ENCODE results near the gene CFAP74. TPM values are rescaled to one million over a fixed set of nuclear protein-coding genes. Genes with fewer than 3 reads are reported as not detected.

Gene CFAP74
- polyA plus RNA-seq, 1 donor from 2014 or later, result 0.22 TPM

- Histone ChIP-seq H2AFZ (ENCODE audit: low read depth, low read length) (no peak overlapping the region), H4K20me1 (ENCODE audit: insufficient read depth) (no peaks in the 10 kb centered on the region), H3K27me3 (ENCODE audit: insufficient read depth, low read depth, low read length) (no peaks in the 10 kb centered on the region), H3K9me3 (ENCODE audit: low read length) (no peaks in the 10 kb centered on the region), H3K4me2 (ENCODE audit: low read length) (no peak overlapping the region), H3K9me2 (ENCODE audit: insufficient read depth, low read length) (no peaks in the 10 kb centered on the region), H3K4me3 (ENCODE audit: low read length) (no peak overlapping the region), H3K36me3 (ENCODE audit: insufficient read depth, low read length) (no peaks in the 10 kb centered on the region), H3K27ac (ENCODE audit: low read length) (no peak overlapping the region), H3F3A (ENCODE audit: insufficient read depth, low read length, poor library complexity, severe bottlenecking) (no peaks in the 10 kb centered on the region), H3K9ac (ENCODE audit: low read length) (no peak overlapping the region), H3K79me2 (replicated peaks; ENCODE audit: insufficient read depth, low read length) (no peaks in the 10 kb centered on the region)
- TF ChIP-seq POLR2AphosphoS5 (IDR thresholded peaks at IDR 0.05), result no peak
- no peak for TF ChIP-seq TAF1 (IDR thresholded peaks at IDR 0.05; ENCODE audit: low read depth)
- TF ChIP-seq EP300 (conservative IDR thresholded peaks at IDR 0.05; ENCODE audit: poor library complexity, severe bottlenecking), result no peak
- TF ChIP-seq CTCF (IDR thresholded peaks at IDR 0.05; ENCODE audit: poor library complexity, severe bottlenecking), result no peak
- no peak for TF ChIP-seq REST (IDR thresholded peaks at IDR 0.05; ENCODE audit: borderline replicate concordance)
- no peak for TF ChIP-seq RAD21 (conservative IDR thresholded peaks at IDR 0.05)
- no peak for TF ChIP-seq SMC3 (conservative IDR thresholded peaks at IDR 0.05; ENCODE audit: poor library complexity)
- TF ChIP-seq EZH2 (IDR thresholded peaks at IDR 0.05; ENCODE audit: borderline replicate concordance, insufficient read depth, low read length, poor library complexity, severe bottlenecking), result no peak
- no peak for TF ChIP-seq MXI1 (conservative IDR thresholded peaks at IDR 0.05; ENCODE audit: poor library complexity, severe bottlenecking)
Observed at GRCh38 chr1:1954015-1954414, 49.6 kb downstream of the CFAP74 start.

GRCh38 chr1:1950940-1951339, 52.6 kb downstream of the CFAP74 start:
- H3K4me2 ChIP-seq (ENCODE audit: low read length), result no peak overlapping the region
- H2AFZ ChIP-seq (ENCODE audit: low read depth, low read length), result no peak overlapping the region
- no peaks in the 10 kb centered on the region for H3K9me3 ChIP-seq (ENCODE audit: low read length)
- H4K20me1 ChIP-seq (ENCODE audit: insufficient read depth), result no peaks in the 10 kb centered on the region
- H3K4me3 ChIP-seq (ENCODE audit: low read length), result no peak overlapping the region
- H3K9ac ChIP-seq (ENCODE audit: low read length), result no peak overlapping the region
- no peaks in the 10 kb centered on the region for H3F3A ChIP-seq (ENCODE audit: insufficient read depth, low read length, poor library complexity, severe bottlenecking)
- H3K27me3 ChIP-seq (ENCODE audit: insufficient read depth, low read depth, low read length), result no peaks in the 10 kb centered on the region
- no peak overlapping the region for H3K27ac ChIP-seq (ENCODE audit: low read length)
- H3K9me2 ChIP-seq (ENCODE audit: insufficient read depth, low read length), result no peaks in the 10 kb centered on the region
- no peaks in the 10 kb centered on the region for H3K36me3 ChIP-seq (ENCODE audit: insufficient read depth, low read length)
- no peaks in the 10 kb centered on the region for H3K79me2 ChIP-seq (replicated peaks; ENCODE audit: insufficient read depth, low read length)
- no peak for TF ChIP-seq POLR2AphosphoS5 (IDR thresholded peaks at IDR 0.05)
- no peak for TF ChIP-seq MXI1 (conservative IDR thresholded peaks at IDR 0.05; ENCODE audit: poor library complexity, severe bottlenecking)
- TF ChIP-seq EP300 (conservative IDR thresholded peaks at IDR 0.05; ENCODE audit: poor library complexity, severe bottlenecking), result no peak
- TF ChIP-seq REST (IDR thresholded peaks at IDR 0.05; ENCODE audit: borderline replicate concordance), result no peak
- TF ChIP-seq CTCF (IDR thresholded peaks at IDR 0.05; ENCODE audit: poor library complexity, severe bottlenecking), result no peak

All from neural cell (in vitro differentiated cells).